NCI-H146 (cell line): Measurements from ENCODE around the gene DIRAS2.

ENCODE experiments used
- DNase-seq: peaks from one replicate; lab custom pipeline; 2025; lab: John Stamatoyannopoulos, UW

Gene DIRAS2

DNA sequence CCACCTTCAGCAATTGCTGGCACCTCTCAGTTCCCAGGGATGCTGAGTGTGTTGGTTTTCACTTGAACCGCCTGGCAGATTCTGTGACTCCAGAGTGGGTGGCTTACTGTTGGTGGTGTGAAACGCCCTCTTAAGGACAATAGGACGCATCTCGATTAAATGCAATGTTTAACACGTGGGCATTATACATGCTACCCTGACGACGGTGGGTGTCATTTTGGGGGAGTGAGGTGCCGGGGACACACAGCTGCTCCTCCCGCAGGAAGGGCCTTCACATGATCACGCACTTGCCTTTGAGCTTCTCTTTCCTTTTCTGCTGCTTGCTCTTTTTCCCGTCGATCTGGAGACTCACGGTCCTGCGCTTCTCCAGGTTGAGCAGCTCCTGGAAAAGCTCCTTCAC is 29.7 kb downstream of the DIRAS2 start:
- no peak for DNase-seq

GRCh38 chr9:90611568-90611967 is 31.1 kb downstream of the DIRAS2 start:
- DNase-seq = no peak

- no peak for DNase-seq
These were observed 31.5 kb downstream of the DIRAS2 start for GRCh38 chr9:90611121-90611520.

GRCh38 chr9:90607701-90608516 is 34.7 kb downstream of the DIRAS2 start:
- DNase-seq = no peak

GRCh38 chr9:90600029-90600428 is 42.6 kb downstream of the DIRAS2 start:
- DNase-seq = peak; percentile 44

DNA sequence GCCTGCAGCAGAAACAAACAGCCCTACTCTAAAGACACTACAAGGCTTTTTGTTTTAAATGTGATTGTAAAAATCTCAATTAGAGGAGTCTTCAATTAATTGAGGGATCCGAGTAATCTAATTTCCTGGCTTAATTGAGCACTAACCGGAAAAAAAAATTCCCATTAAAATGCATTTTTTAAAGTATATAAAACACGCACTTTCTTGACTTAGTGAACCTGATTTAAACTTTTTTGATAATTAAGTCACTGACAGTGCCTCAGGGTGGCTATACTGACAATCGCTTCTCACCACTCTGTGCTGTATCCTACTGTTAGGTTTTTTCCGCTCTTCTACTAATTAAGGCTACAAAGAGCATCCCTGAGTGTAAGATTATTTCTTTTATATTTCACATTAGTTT is 44.4 kb downstream of the DIRAS2 start:
- no peak for DNase-seq

DNA sequence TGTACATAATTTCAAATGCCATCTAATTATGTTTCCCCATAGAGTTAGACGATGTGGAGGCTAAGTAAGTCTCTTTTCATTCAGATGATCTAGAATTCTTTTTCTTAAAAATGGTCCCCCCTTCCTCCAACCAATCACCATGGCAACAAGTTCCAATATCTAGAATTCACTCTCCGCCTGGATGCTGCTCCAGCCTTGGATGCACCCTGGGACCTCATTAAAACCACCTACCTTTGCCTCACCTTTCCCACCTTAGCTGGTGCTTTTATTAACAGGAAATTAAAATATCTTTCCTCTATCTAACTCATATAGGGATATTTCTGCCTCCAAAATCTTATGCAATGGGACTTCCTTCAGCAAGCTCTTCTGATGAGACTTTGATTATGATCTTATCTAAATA is 49.0 kb downstream of the DIRAS2 start:
- DNase-seq = no peak

- no peak for DNase-seq
These were observed 62.0 kb downstream of the DIRAS2 start for GRCh38 chr9:90580576-90580975.

- DNase-seq = peak; percentile 51
These were observed 63.4 kb downstream of the DIRAS2 start for GRCh38 chr9:90579181-90579580.

DNA sequence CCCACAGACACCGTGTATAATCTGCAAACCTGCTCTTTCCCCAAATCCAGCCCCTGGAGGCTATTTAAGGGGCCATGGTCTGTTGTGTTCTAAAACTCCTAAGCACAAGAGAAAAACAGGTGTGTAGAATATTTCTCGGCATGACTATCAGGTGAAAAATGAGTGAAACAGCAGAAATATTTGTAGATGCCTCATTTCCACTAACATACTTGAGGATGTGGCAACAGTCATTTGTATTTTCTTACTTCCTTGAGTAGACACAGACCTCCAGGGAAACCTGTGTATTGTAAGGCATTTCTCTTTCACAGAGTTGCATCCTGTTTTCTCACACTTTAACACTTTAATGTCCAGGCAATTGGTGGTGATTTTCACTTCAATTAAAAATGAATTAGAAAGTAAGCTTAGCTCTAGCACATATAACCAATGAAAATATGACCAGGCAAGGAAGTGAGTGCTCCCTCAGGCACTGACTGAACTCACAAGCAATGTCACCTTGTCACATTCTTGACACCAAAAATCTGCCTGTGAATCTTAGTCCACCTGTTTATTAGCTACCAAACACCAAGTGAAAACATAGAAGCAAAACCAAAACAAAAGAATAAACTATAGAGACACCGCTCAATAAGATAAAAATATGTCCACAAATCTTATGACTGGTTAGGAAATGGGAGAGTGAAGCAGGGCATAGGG is 64.4 kb downstream of the DIRAS2 start:
- DNase-seq = no peak

- no peak for DNase-seq
These were observed 73.1 kb downstream of the DIRAS2 start for GRCh38 chr9:90569511-90569910.

DNA sequence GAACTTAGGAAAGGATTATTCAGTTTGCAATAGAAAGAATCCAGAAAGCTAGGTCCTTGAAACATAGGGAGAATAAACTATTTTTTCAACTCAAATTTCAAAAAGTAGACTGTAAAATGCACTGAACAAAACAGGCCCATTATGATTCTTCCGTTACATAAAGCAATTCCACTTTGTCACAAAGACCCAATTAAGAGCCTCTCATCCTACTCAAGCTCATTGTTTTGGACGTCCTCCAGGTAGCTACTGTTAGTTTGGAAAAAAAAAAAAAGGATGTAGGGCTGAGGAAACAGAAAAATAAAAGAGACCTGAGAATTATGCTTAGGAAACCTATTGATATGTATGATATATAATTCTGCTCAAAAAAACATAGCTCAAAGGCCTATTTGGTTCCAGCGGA is 74.0 kb downstream of the DIRAS2 start:
- DNase-seq = no peak

GRCh38 chr9:90562229-90562628 is 80.4 kb downstream of the DIRAS2 start:
- DNase-seq = peak; percentile 14
